Gastrocnemius medialis (tissue), 4 donors: Measurements from ENCODE around the gene MGST3.

Source experiments
- CTCF ChIP-seq, 5 experiments: fragments of 450-650 bp in 3 of 5; fragments of 200-600 bp in 2 of 5; sonication (generic) in 2 of 5; IDR thresholded peaks in 4 of 5; conservative IDR thresholded peaks in 1 of 5; 1 replicate in 4 of 5; 2 replicates in 1 of 5; pipeline ENCODE4 v1.5.1; 2016 to 2019; ENCODE audit warnings: antibody characterized with exemption in 5 of 5, mild to moderate bottlenecking in 3 of 5, moderate library complexity in 3 of 5
- POLR2A ChIP-seq, 2 donors: fragments of 450-650 bp; IDR thresholded peaks; one replicate each; pipeline ENCODE4 v1.6.1; 2017; ENCODE audit warnings: antibody characterized with exemption in 2 of 2, mild to moderate bottlenecking in 2 of 2, moderate library complexity in 2 of 2

DNA sequence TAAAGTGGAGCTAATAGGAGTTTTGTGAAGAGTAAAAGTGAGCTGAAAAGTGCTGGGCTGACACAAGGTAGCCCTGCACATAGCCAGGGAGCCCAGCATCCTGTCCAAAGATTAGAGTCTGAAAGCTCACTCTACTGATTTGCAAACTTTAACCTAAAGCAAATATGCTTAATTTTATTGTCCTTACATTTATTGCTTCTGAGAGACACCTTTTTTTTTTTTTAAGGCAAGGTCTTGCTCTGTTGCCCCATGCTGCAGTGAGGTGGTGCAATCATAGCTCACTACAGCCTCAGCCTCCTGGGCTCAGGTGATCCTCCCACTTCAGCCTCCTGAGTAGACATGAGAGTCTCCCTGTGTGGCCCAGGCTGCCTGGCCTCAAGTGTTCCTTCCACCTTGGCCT, 16.5 kb downstream of the MGST3 start:
- TF ChIP-seq CTCF (IDR thresholded peaks at IDR 0.05 in 4 of 5, conservative IDR thresholded peaks at IDR 0.05 in 1 of 5) (no peak), POLR2A (IDR thresholded peaks at IDR 0.05) (no peak)
